Endothelial cell (in vitro differentiated cells): ENCODE results near the gene PIH1D2. TPM values are rescaled to one million over a fixed set of nuclear protein-coding genes. Genes with fewer than 3 reads are reported as not detected.

Experiments
- DNase-seq: peaks from one replicate; pipeline ENCODE4 v3.0.0; 2021; ENCODE audit warnings: low spot score
- H3K27ac Mint-ChIP-seq: one replicate; pipeline ENCODE4 v1.8.0; 2021; ENCODE audit warnings: mixed read lengths, inconsistent platforms; ENCODE audit not compliant: unreplicated experiment
- H3K27me3 Mint-ChIP-seq: one replicate; pipeline ENCODE4 v1.8.0; 2021; ENCODE audit warnings: mild to moderate bottlenecking, moderate library complexity, mixed read lengths, inconsistent platforms; ENCODE audit not compliant: unreplicated experiment
- H3K36me3 Mint-ChIP-seq: one replicate; pipeline ENCODE4 v1.8.0; 2021; ENCODE audit warnings: mild to moderate bottlenecking, low read depth, mixed read lengths, inconsistent platforms; ENCODE audit not compliant: unreplicated experiment
- H3K4me1 Mint-ChIP-seq: one replicate; pipeline ENCODE4 v1.8.0; 2021; ENCODE audit warnings: mild to moderate bottlenecking, mixed read lengths, inconsistent platforms; ENCODE audit not compliant: unreplicated experiment
- H3K4me3 Mint-ChIP-seq: one replicate; pipeline ENCODE4 v1.8.0; 2021; ENCODE audit warnings: mild to moderate bottlenecking, mixed read lengths, inconsistent platforms; ENCODE audit not compliant: unreplicated experiment
- H3K9me3 Mint-ChIP-seq: one replicate; pipeline ENCODE4 v1.8.0; 2021; ENCODE audit warnings: mixed read lengths, inconsistent platforms; ENCODE audit not compliant: unreplicated experiment
- total RNA-seq: library from RNA; stranded (reverse); fragmentation: NEBNext Ultra II Directional; extraction: Animal tissue kit (Norgen Biotek cat#: 25700); gene quantifications from one replicate; pipeline ENCODE4 v1.2.1, GENCODE V29; 2021; ENCODE audit not compliant: unreplicated experiment
- TF ChIP-seq, protein P1 (sequence below): fragments of 200-600 bp; sonication (generic); IDR thresholded peaks from one replicate; pipeline ENCODE4 v1.5.0; 2021; ENCODE audit warnings: antibody characterized with exemption; ENCODE audit not compliant: unreplicated experiment

Gene PIH1D2
- total RNA-seq, 1 donor from 2014 or later = 2.5 TPM

DNA sequence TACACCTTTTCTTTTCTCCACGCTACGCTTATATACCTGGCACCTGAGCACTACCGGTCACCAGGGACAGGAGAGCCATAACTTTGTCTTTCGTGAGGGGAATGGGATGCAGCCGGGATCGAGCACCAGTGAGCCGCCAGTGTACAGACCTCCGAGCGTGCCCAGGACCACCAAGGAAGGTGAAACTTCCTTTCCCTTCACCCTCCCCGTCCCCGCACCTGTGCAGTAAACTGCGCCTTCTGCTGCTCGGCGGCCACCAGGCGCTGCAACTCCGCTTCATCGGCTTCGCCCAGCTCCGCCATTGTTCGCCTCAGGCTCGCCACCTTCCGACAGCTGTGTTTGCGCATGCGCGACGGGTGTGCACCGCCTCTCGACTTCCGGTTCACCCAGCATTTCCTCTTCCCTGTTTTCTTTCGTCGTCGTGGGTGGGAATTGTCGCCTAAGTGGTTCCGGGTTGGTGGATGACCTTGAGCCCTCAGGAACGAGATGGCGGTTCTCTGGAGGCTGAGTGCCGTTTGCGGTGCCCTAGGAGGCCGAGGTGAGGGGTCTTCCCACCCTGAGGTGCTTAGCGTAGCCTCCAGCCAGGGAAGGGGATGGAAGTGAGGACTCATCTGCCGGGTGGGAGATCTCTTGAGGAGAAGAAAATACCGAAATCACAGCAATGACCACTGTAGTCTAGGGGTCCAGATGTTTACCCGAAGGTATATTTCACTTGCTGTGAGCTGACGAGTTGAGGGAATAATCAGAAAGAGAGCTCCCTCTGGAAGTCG lies 12.8 kb upstream of the PIH1D2 start, which contains the start of the genes SDHD and TIMM8B:
Gene SDHD (plus strand): TSS at position 452 of the 770 bp plus-strand sequence. CDS start 35 bp downstream, at position 487.
Gene TIMM8B (minus strand): TSS at position 335 of the 770 bp plus-strand sequence. CDS start 33 bp downstream, at position 302.
- TF ChIP-seq, protein P1, sequence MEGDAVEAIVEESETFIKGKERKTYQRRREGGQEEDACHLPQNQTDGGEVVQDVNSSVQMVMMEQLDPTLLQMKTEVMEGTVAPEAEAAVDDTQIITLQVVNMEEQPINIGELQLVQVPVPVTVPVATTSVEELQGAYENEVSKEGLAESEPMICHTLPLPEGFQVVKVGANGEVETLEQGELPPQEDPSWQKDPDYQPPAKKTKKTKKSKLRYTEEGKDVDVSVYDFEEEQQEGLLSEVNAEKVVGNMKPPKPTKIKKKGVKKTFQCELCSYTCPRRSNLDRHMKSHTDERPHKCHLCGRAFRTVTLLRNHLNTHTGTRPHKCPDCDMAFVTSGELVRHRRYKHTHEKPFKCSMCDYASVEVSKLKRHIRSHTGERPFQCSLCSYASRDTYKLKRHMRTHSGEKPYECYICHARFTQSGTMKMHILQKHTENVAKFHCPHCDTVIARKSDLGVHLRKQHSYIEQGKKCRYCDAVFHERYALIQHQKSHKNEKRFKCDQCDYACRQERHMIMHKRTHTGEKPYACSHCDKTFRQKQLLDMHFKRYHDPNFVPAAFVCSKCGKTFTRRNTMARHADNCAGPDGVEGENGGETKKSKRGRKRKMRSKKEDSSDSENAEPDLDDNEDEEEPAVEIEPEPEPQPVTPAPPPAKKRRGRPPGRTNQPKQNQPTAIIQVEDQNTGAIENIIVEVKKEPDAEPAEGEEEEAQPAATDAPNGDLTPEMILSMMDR = no peak
- peak within 1 kb of the TSS; percentile 95 for H3K27ac Mint-ChIP-seq
- peak within 1 kb of the TSS; percentile 99 for H3K4me3 Mint-ChIP-seq
- H3K27me3 Mint-ChIP-seq = peaks cover 3% of the 10 kb centered on the region
- peaks cover 25% of the 10 kb centered on the region for H3K36me3 Mint-ChIP-seq
- peak; percentile 93 for DNase-seq
- peaks cover 21% of the 10 kb centered on the region for H3K4me1 Mint-ChIP-seq
- no peaks in the 10 kb centered on the region for H3K9me3 Mint-ChIP-seq

DNA sequence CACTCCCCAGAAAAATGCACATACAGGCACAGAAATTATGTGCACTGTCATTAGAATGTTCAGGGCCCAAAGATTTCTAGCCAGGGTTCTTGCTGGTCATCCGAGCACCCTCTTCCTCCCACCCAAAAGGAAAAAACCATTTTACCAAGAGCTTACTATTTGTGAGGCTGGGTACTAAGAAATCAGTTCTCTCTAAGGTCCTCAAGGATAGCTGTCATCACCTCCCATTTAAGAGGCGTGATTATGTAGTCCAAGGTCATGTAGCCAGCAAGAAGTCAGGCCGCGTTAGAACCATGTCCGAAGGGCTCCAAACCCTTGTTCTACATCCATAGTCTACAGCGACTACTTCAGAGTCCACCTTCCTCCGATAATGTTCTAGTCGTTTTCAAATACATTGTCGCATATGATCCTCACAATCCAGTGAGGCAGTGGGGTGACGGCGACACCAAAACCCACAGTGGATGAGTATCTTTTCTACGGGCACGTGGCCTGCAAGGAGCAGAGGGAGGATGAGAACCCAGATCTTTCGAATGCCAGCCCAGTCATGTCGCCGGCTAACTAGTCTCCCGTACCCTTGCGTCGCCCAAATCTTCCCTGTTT lies 12.1 kb upstream of the PIH1D2 start:
- H3K36me3 Mint-ChIP-seq = peaks cover 20% of the 10 kb centered on the region
- H3K9me3 Mint-ChIP-seq = no peaks in the 10 kb centered on the region
- H3K4me3 Mint-ChIP-seq = peak overlapping the region; percentile 99
- peak overlapping the region; percentile 95 for H3K27ac Mint-ChIP-seq
- H3K4me1 Mint-ChIP-seq = peaks cover 21% of the 10 kb centered on the region
- H3K27me3 Mint-ChIP-seq = peaks cover 3% of the 10 kb centered on the region
- no peak for DNase-seq
- TF ChIP-seq, protein P1 = no peak

DNA sequence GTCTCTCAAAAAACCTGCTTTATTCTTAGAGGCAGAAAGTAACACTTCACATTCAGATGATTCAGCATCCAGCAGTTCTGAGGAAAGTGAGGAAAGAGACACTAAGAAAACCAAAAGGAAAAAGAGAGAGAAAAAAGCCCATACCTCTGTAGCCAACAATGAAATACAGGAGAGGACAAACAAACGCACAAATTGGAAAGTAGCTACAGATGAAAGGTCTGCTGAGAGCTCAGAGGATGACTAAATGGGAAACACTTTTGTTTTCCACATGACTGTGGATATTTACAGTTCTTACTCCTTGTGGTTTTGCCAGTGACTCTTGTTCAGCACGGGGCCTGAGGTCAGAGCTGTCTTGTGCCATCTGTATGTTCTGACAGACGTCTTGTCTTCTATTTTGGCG lies 8.9 kb upstream of the PIH1D2 start:
- Mint-ChIP-seq H3K36me3 (peaks cover 15% of the 10 kb centered on the region), H3K4me1 (peaks cover 21% of the 10 kb centered on the region), H3K9me3 (no peaks in the 10 kb centered on the region), H3K4me3 (peak overlapping the region; percentile 11), H3K27me3 (peaks cover 3% of the 10 kb centered on the region), H3K27ac (no peak overlapping the region)
- DNase-seq = no peak
- TF ChIP-seq, protein P1 = no peak

DNA sequence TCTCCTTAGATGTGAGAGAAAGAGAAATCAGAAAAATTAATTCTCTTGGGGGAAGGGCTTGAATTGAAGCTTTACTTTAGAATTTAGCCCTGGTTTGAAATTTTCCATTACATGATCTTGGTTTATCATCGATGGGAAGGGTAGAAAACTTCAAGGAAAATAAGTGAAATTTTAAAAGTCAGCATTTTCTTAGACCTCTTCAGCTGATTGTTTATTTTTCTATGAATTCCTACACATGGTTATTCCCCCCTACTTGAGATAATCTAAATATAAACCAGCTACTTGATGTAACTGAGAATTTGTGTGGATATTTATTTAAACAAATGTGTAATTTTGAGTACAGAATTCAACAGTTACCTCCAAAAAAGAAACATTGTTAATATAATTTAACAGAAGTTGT lies 10.9 kb downstream of the PIH1D2 start:
- no peaks in the 10 kb centered on the region for H3K27me3 Mint-ChIP-seq
- no peaks in the 10 kb centered on the region for H3K4me1 Mint-ChIP-seq
- peaks cover 5% of the 10 kb centered on the region for H3K36me3 Mint-ChIP-seq
- H3K27ac Mint-ChIP-seq = no peak overlapping the region
- no peaks in the 10 kb centered on the region for H3K9me3 Mint-ChIP-seq
- TF ChIP-seq, protein P1 = no peak
- no peak for DNase-seq
- no peak overlapping the region for H3K4me3 Mint-ChIP-seq

DNA sequence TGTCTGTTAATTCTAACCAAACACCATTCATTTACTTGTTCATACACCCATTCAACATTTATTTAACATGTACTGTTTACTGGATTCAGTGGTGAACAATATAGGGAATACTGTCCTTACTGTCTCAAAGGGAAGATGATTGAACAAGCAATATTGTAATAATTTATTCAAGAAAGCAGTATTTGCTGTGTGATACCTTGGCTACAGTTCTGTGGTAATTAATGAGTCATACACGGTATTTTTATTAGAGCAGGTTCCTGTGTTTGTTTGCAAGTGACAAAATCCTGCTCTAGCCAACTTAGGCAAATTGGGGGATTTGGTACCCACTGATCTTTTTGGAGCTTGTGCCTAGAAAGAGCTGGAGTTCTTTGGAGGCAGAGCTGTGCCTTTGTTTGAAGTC lies 15.7 kb downstream of the PIH1D2 start:
- Mint-ChIP-seq H3K27me3 (no peaks in the 10 kb centered on the region), H3K27ac (no peak overlapping the region), H3K9me3 (no peaks in the 10 kb centered on the region), H3K4me1 (no peaks in the 10 kb centered on the region), H3K4me3 (no peak overlapping the region), H3K36me3 (peaks cover 12% of the 10 kb centered on the region)
- TF ChIP-seq, protein P1 = no peak
- no peak for DNase-seq
